H1 (cell line): ENCODE results near the gene ELAVL2. TPM values are rescaled to one million over a fixed set of nuclear protein-coding genes. Genes with fewer than 3 reads are reported as not detected.

Experiments
- CTCF ChIA-PET: fragments of 300-600 bp; sonication (Branson Sonifier 250); formaldehyde crosslinking; loops from one replicate; lab custom pipeline; 2021; ENCODE audit not compliant: partially characterized antibody; lab: Charles Lee
- POLR2A ChIA-PET: fragments of 300-600 bp; sonication (Branson Sonifier 250); formaldehyde crosslinking; loops from one replicate; lab custom pipeline; 2021; ENCODE audit warnings: inconsistent platforms; ENCODE audit not compliant: partially characterized antibody; lab: Charles Lee
- DNase-seq, 2 experiments: peaks; one replicate each; pipeline versions ENCODE4 v3.0.0 to v3.0.0-alpha.2; 2010 to 2022; ENCODE audit warnings: low spot score in 2 of 2, low read depth in 1 of 2, mixed read lengths in 1 of 2
- FAIRE-seq: peaks from 2 replicates; lab custom pipeline; 2011; peaks lifted over from hg19 to GRCh38; lab: Jason Lieb, UNC
- H2AFZ ChIP-seq: 2 replicates; pipeline ENCODE4 v1.8.1; 2012; ENCODE audit warnings: low read length, inconsistent platforms
- H2AK5ac ChIP-seq: 2 replicates; pipeline ENCODE4 v1.6.1; 2013; ENCODE audit warnings: low read depth, low read length
- H2BK120ac ChIP-seq: replicated peaks from 2 replicates; pipeline ENCODE3; 2013; ENCODE audit warnings: low read depth, low read length, inconsistent platforms
- H2BK12ac ChIP-seq: 2 replicates; pipeline ENCODE4 v1.6.1; 2013; ENCODE audit warnings: low read depth, low read length
- H2BK15ac ChIP-seq: 2 replicates; pipeline ENCODE4 v1.6.1; 2013; ENCODE audit warnings: low read length
- H2BK20ac ChIP-seq: 2 replicates; pipeline ENCODE4 v1.6.1; 2013; ENCODE audit warnings: low read length
- H2BK5ac ChIP-seq: 2 replicates; pipeline ENCODE4 v1.6.1; 2013; ENCODE audit warnings: low read depth, low read length
- H3K14ac ChIP-seq: 2 replicates; pipeline ENCODE4 v1.6.1; 2013; ENCODE audit warnings: inconsistent platforms; ENCODE audit not compliant: insufficient read length
- H3K18ac ChIP-seq: 2 replicates; pipeline ENCODE4 v1.6.1; 2013; ENCODE audit warnings: low read length; ENCODE audit errors: extremely low read depth
- H3K23ac ChIP-seq: 2 replicates; pipeline ENCODE4 v1.6.1; 2013; ENCODE audit warnings: inconsistent platforms; ENCODE audit not compliant: insufficient read length
- H3K23me2 ChIP-seq: 2 replicates; pipeline ENCODE4 v1.6.1; 2013; ENCODE audit warnings: low read depth, low read length
- H3K27ac ChIP-seq: 2 replicates; pipeline ENCODE4 v1.6.1; 2011; ENCODE audit warnings: low read depth, low read length, inconsistent platforms
- H3K27me3 ChIP-seq, 4 experiments: replicated peaks in 1 of 4; 1 replicate in 1 of 4; 2 replicates in 3 of 4; pipeline versions ENCODE4 v1.6.1 to v1.8.1; 2011 to 2013; ENCODE audit warnings: low read length in 3 of 4, mild to moderate bottlenecking in 3 of 4, inconsistent platforms in 2 of 4, mixed read lengths in 2 of 4, moderate library complexity in 1 of 4; ENCODE audit not compliant: control insufficient read depth in 3 of 4, insufficient read depth in 3 of 4; ENCODE audit errors: extremely low read depth in 1 of 4
- H3K36me3 ChIP-seq, 4 experiments: 2 replicates each; pipeline versions ENCODE4 v1.6.1 to v1.8.1; 2011 to 2013; ENCODE audit warnings: mild to moderate bottlenecking in 4 of 4, low read length in 3 of 4, moderate library complexity in 2 of 4, control low read depth in 1 of 4, inconsistent platforms in 1 of 4; ENCODE audit not compliant: insufficient read depth in 4 of 4, control insufficient read depth in 2 of 4
- H3K4ac ChIP-seq: replicated peaks from 2 replicates; pipeline ENCODE3; 2013; ENCODE audit warnings: low read length, low read depth, mixed read lengths, inconsistent platforms; ENCODE audit not compliant: insufficient read length
- H3K4me1 ChIP-seq, 4 experiments: replicated peaks in 1 of 4; 1 replicate in 1 of 4; 2 replicates in 3 of 4; pipeline versions ENCODE4 v1.6.1 to v1.8.1; 2011 to 2013; ENCODE audit warnings: low read length in 3 of 4, inconsistent platforms in 2 of 4, mixed read lengths in 1 of 4; ENCODE audit not compliant: insufficient read depth in 4 of 4, control insufficient read depth in 3 of 4
- H3K4me2 ChIP-seq, 2 experiments: 2 replicates each; pipeline versions ENCODE4 v1.6.1 to v1.8.1; 2011 to 2013; ENCODE audit warnings: low read depth in 2 of 2, low read length in 2 of 2, control low read depth in 1 of 2, inconsistent platforms in 1 of 2, mild to moderate bottlenecking in 1 of 2; ENCODE audit not compliant: insufficient read depth in 1 of 2
- H3K4me3 ChIP-seq, 4 experiments: fragments of 200-600, 300-600 bp in 1 of 4; sonication (generic), shearing (Covaris generic), sonication (Bioruptor Twin) in 1 of 4; 2 replicates each; pipeline versions ENCODE4 v1.5.1 to v1.8.1; 2011 to 2016; ENCODE audit warnings: low read length in 4 of 4, low read depth in 3 of 4, control low read depth in 2 of 4, inconsistent platforms in 2 of 4, mild to moderate bottlenecking in 2 of 4, mixed read lengths in 1 of 4, moderate library complexity in 1 of 4; ENCODE audit not compliant: insufficient read depth in 2 of 4; ENCODE audit errors: extremely low read depth in 1 of 4
- H3K56ac ChIP-seq: replicated peaks from 2 replicates; pipeline ENCODE3; 2013; ENCODE audit warnings: low read depth, mild to moderate bottlenecking, mixed read lengths, low read length, inconsistent platforms; ENCODE audit not compliant: insufficient read length
- H3K79me1 ChIP-seq: 2 replicates; pipeline ENCODE4 v1.6.1; 2013; ENCODE audit warnings: low read depth, low read length, control low read depth
- H3K79me2 ChIP-seq, 2 experiments: 2 replicates each; pipeline versions ENCODE4 v1.6.1 to v1.8.1; 2012 to 2013; ENCODE audit warnings: low read length in 2 of 2, mild to moderate bottlenecking in 2 of 2, inconsistent platforms in 1 of 2; ENCODE audit not compliant: insufficient read depth in 2 of 2, control insufficient read depth in 1 of 2
- H3K9ac ChIP-seq, 4 experiments: replicated peaks in 1 of 4; 1 replicate in 1 of 4; 2 replicates in 3 of 4; pipeline versions ENCODE4 v1.6.1 to v1.8.1; 2011 to 2013; ENCODE audit warnings: low read depth in 3 of 4, low read length in 3 of 4, control low read depth in 2 of 4, mild to moderate bottlenecking in 2 of 4, moderate library complexity in 2 of 4, inconsistent platforms in 1 of 4; ENCODE audit errors: extremely low read depth in 1 of 4
- H3K9me3 ChIP-seq, 2 experiments: 2 replicates each; pipeline versions ENCODE4 v1.6.1 to v1.8.1; 2012 to 2013; ENCODE audit warnings: mild to moderate bottlenecking in 2 of 2, moderate library complexity in 2 of 2, control low read depth in 1 of 2, inconsistent platforms in 1 of 2, low read depth in 1 of 2, low read length in 1 of 2, mixed read lengths in 1 of 2; ENCODE audit not compliant: insufficient read depth in 2 of 2
- H4K20me1 ChIP-seq, 2 experiments: replicated peaks in 1 of 2; 2 replicates each; pipeline versions ENCODE3 to v1.8.1; 2011 to 2013; ENCODE audit warnings: inconsistent platforms in 2 of 2, low read length in 2 of 2, mild to moderate bottlenecking in 1 of 2; ENCODE audit not compliant: insufficient read depth in 2 of 2, control insufficient read depth in 1 of 2
- H4K5ac ChIP-seq: 2 replicates; pipeline ENCODE4 v1.6.1; 2013; ENCODE audit warnings: low read length, low read depth, mixed read lengths, inconsistent platforms; ENCODE audit not compliant: insufficient read length
- H4K8ac ChIP-seq: 2 replicates; pipeline ENCODE4 v1.8.0; 2013; ENCODE audit warnings: mild to moderate bottlenecking, moderate library complexity, low read length, inconsistent platforms; ENCODE audit not compliant: insufficient read depth; ENCODE audit errors: extremely low read depth
- H4K91ac ChIP-seq: replicated peaks from 2 replicates; pipeline ENCODE3; 2013; ENCODE audit warnings: low read length, mixed read lengths, inconsistent platforms; ENCODE audit not compliant: insufficient read length
- GTF2F1 ChIP-seq: IDR thresholded peaks from 2 replicates; pipeline ENCODE4 v1.6.1; 2012; ENCODE audit warnings: low read depth, low read length, improper control_type of control experiment, borderline replicate concordance
- JUND ChIP-seq: IDR thresholded peaks from 2 replicates; pipeline ENCODE4 v1.6.1; 2011; ENCODE audit warnings: mild to moderate bottlenecking, improper control_type of control experiment, low read length
- KDM5A ChIP-seq: fragments of 200-600 bp; IDR thresholded peaks from 2 replicates; pipeline ENCODE4 v1.7.1; 2012; ENCODE audit warnings: mild to moderate bottlenecking, low read length, inconsistent platforms, mixed read lengths
- RXRA ChIP-seq: IDR thresholded peaks from 2 replicates; pipeline ENCODE4 v1.6.1; 2011; ENCODE audit warnings: low read depth, mild to moderate bottlenecking, low read length, moderate library complexity; ENCODE audit not compliant: insufficient read depth
- SP1 ChIP-seq: IDR thresholded peaks from 2 replicates; pipeline ENCODE4 v1.6.1; 2011; ENCODE audit warnings: low read depth, low read length
- SP4 ChIP-seq: IDR thresholded peaks from 2 replicates; pipeline ENCODE4 v1.6.1; 2012; ENCODE audit warnings: low read length, inconsistent platforms
- TAF7 ChIP-seq: optimal IDR thresholded peaks from 2 replicates; pipeline ENCODE3; 2011; ENCODE audit warnings: low read depth, mild to moderate bottlenecking, inconsistent platforms, low read length, moderate library complexity, borderline replicate concordance
- ZNF274 ChIP-seq: IDR thresholded peaks from 2 replicates; pipeline ENCODE4 v1.7.0; 2012; ENCODE audit warnings: low read length, borderline replicate concordance; ENCODE audit errors: extremely low read depth
- WGBS, 2 experiments: shearing (Covaris generic) in 1 of 2; methylation state at CpG; one replicate each; pipeline versions ENCODE4 v1.1.6 to v1.1.7; 2013 to 2015; ENCODE audit warnings: low lambda C conversion rate in 2 of 2, mixed read lengths in 2 of 2, inconsistent platforms in 1 of 2, low coverage in 1 of 2, missing lambda C conversion rate in 1 of 2; ENCODE audit not compliant: insufficient replicate concordance in 2 of 2, insufficient coverage in 1 of 2, insufficient read length in 1 of 2; ENCODE audit errors: extremely low coverage in 1 of 2, missing lambda C conversion rate in 1 of 2; 5-methylcytosine and 5-hydroxymethylcytosine counted together
- polyA plus RNA-seq, 7 experiments: library from polyadenylated mRNA; depleted of rRNA in 3 of 7; stranded (reverse) in 5 of 7; unstranded in 2 of 7; fragments of >200 nt in 5 of 7; fragments of 200-250 nt in 2 of 7; gene quantifications; 1 replicate in 5 of 7; 2 replicates in 1 of 7; 4 replicates in 1 of 7; pipeline versions ENCODE4 v1.2.1 to v1.2.3, GENCODE V29; 2011 to 2013; ENCODE audit warnings: missing spikeins in 2 of 7, mixed read lengths in 2 of 7
- total RNA-seq: library from RNA; stranded (reverse); fragmentation: NEBNext Ultra II Directional; extraction: Animal tissue kit (Norgen Biotek cat#: 25700); gene quantifications from 2 replicates; pipeline ENCODE4 v1.2.1, GENCODE V29; 2021
- TF ChIP-seq, protein P1 (sequence below), 3 experiments: IDR thresholded peaks; 1 replicate in 2 of 3; 2 replicates in 1 of 3; pipeline versions ENCODE4 v1.5.1 to v1.6.1; 2011; ENCODE audit warnings: low read length in 3 of 3, mild to moderate bottlenecking in 3 of 3, inconsistent platforms in 2 of 3, low read depth in 1 of 3, moderate library complexity in 1 of 3; ENCODE audit not compliant: insufficient read depth in 1 of 3; ENCODE audit errors: control extremely low read depth in 1 of 3

Gene ELAVL2
- total and polyA plus RNA-seq, 2 of the 8 experiments (the other 6 are each of a cell fraction or from before 2014, with no cell fraction given): 4.9 to 21.9 TPM

DNA sequence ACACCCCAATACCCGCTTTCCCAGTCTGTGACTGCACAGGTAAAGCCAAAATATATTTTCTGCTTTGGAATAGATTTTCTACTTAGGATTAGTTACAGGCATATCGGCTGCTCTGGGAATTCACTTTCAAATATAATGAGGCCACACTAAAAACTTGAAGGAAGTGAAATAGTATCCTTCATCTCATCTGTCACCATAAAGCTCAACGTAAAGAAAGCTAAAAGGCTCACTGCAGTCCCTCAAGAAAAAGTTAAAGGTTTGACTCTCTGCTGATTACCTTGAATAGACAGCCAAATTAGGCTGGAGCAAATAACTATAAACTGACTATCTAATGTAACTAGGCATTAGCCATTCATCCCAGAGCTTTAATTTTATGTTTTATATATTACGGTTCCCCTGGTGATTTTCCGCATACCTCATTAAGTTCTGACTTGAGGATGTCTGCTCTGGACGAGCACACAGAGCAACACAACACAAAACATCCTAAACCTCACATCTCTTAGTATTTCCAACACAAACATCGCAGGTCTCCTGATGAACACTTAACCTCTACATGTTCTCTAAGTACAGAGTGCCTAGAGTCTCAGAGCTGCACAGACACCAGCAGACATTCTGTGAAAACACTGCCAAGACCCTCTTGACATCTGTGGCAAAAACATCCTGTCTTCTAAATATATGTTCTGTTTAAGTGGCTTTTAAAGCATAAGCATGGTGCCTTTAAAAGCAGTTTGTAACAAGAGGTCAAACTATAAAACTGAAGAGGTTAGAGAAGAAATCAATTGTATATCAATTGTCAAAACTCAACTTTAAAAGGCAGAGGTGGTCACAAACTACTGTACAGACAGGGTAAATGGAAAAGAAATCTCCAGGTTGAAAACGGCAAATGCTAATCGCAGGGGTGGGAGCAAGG, 35.4 kb downstream of the ELAVL2 start:
- Histone ChIP-seq H2BK12ac (no peak overlapping the region), H2AFZ (no peak overlapping the region), H3K9ac (no peak overlapping the region), H2AK5ac (no peak overlapping the region), H3K4ac (no peak overlapping the region), H2BK20ac (no peak overlapping the region), H3K27ac (no peak overlapping the region), H3K9me3 (no peaks in the 10 kb centered on the region), H3K23me2 (no peaks in the 10 kb centered on the region), H4K20me1 (peaks cover 0 to 6% of the 10 kb centered on the region in 2 experiments), H2BK15ac (no peak overlapping the region), H4K91ac (no peak overlapping the region), H3K79me1 (peaks cover 2% of the 10 kb centered on the region; the same call in 1 of the 2 replicates), H3K27me3 (no peaks in the 10 kb centered on the region), H3K79me2 (peaks cover 4 to 100% of the 10 kb centered on the region in 2 experiments; a peak in 3 of 4 replicates), H3K4me2 (no peak overlapping the region), H3K36me3 (no peaks in the 10 kb centered on the region), H3K14ac (no peak overlapping the region), H3K4me1 (peaks cover 0 to 5% (median 4%) of the 10 kb centered on the region in 4 experiments; a peak in 6 of 7 replicates), H3K4me3 (no peak overlapping the region), H2BK5ac (no peak overlapping the region), H3K18ac (no peak overlapping the region), H4K8ac (no peak overlapping the region), H2BK120ac (no peak overlapping the region), H3K23ac (no peak overlapping the region), H3K56ac (no peak overlapping the region), H4K5ac (no peak overlapping the region)
- no peak for DNase-seq
- ChIA-PET POLR2A (interaction anchor here (0.6 kb wide), 1 partner anchor 1561 kb away, joined by 3 read pairs; no protein-coding TSS in a partner anchor), CTCF (interaction anchor here (0.6 kb wide), 1 partner anchor 1998 kb away, joined by 3 read pairs; no protein-coding TSS in a partner anchor)
- WGBS, 2 experiments: 89% methylated on average over 9 of the region's 9 CpGs; no CpG with 5 or more reads in 1 of the 2 experiments
- FAIRE-seq: no peak
- TF ChIP-seq JUND (no peak), ZNF274 (no peak), TAF7 (no peak), SP4 (no peak), SP1 (no peak), RXRA (no peak), GTF2F1 (no peak), KDM5A (no peak)
- TF ChIP-seq, protein P1, sequence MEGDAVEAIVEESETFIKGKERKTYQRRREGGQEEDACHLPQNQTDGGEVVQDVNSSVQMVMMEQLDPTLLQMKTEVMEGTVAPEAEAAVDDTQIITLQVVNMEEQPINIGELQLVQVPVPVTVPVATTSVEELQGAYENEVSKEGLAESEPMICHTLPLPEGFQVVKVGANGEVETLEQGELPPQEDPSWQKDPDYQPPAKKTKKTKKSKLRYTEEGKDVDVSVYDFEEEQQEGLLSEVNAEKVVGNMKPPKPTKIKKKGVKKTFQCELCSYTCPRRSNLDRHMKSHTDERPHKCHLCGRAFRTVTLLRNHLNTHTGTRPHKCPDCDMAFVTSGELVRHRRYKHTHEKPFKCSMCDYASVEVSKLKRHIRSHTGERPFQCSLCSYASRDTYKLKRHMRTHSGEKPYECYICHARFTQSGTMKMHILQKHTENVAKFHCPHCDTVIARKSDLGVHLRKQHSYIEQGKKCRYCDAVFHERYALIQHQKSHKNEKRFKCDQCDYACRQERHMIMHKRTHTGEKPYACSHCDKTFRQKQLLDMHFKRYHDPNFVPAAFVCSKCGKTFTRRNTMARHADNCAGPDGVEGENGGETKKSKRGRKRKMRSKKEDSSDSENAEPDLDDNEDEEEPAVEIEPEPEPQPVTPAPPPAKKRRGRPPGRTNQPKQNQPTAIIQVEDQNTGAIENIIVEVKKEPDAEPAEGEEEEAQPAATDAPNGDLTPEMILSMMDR (IDR thresholded peaks at IDR 0.05; ENCODE audit: control extremely low read depth in 1 of 3, insufficient read depth in 1 of 3, low read depth in 1 of 3, low read length in 3 of 3): no peak
